Measurements from ENCODE around the gene THSD8.

Gene THSD8

GRCh38 chr19:12777217-12778016 lies 24.5 kb upstream of the THSD8 start (continued):
- TF ChIP-seq SALL2 (tag by site-specific recombination; IDR thresholded peaks at IDR 0.05; ENCODE audit: borderline replicate concordance): no peak
- TF ChIP-seq, protein P1, sequence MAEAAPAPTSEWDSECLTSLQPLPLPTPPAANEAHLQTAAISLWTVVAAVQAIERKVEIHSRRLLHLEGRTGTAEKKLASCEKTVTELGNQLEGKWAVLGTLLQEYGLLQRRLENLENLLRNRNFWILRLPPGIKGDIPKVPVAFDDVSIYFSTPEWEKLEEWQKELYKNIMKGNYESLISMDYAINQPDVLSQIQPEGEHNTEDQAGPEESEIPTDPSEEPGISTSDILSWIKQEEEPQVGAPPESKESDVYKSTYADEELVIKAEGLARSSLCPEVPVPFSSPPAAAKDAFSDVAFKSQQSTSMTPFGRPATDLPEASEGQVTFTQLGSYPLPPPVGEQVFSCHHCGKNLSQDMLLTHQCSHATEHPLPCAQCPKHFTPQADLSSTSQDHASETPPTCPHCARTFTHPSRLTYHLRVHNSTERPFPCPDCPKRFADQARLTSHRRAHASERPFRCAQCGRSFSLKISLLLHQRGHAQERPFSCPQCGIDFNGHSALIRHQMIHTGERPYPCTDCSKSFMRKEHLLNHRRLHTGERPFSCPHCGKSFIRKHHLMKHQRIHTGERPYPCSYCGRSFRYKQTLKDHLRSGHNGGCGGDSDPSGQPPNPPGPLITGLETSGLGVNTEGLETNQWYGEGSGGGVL (tag by site-specific recombination; IDR thresholded peaks at IDR 0.05): peak; percentile 83
- TF ChIP-seq BCL11A (tag by site-specific recombination; IDR thresholded peaks at IDR 0.05; ENCODE audit: low read depth): peak; percentile 26; the same call in 1 of the 2 replicates
- TF ChIP-seq REPIN1 (tag by site-specific recombination; IDR thresholded peaks at IDR 0.05; ENCODE audit: low read depth): no peak
- no peak for TF ChIP-seq YY2 (tag by site-specific recombination; IDR thresholded peaks at IDR 0.05)
- TF ChIP-seq ZNF585B (tag by site-specific recombination; IDR thresholded peaks at IDR 0.05): no peak
- 0 out of 2 replicates have a peak, but pooled peaks have one; percentile 51 for TF ChIP-seq PRDM4 (tag by site-specific recombination; IDR thresholded peaks at IDR 0.05)
- no peak; the same call in 1 of the 2 replicates for TF ChIP-seq ZSCAN23 (tag by site-specific recombination; IDR thresholded peaks at IDR 0.05)
- peak; percentile 81 for TF ChIP-seq ZNF2 (tag by site-specific recombination; IDR thresholded peaks at IDR 0.05)
- TF ChIP-seq GLIS1 (tag by site-specific recombination; IDR thresholded peaks at IDR 0.05): peak; percentile 52; the same call in 1 of the 2 replicates
- TF ChIP-seq HOXD13 (CRISPR knock-in tag; IDR thresholded peaks at IDR 0.05; ENCODE audit: borderline replicate concordance): no peak
- no peak for TF ChIP-seq ZNF639 (tag by site-specific recombination; IDR thresholded peaks at IDR 0.05)
- peak; percentile 60 for TF ChIP-seq GLIS2 (tag by site-specific recombination; IDR thresholded peaks at IDR 0.05)
- peak; percentile 68 for TF ChIP-seq IKZF3 (tag by site-specific recombination; IDR thresholded peaks at IDR 0.05)
- TF ChIP-seq ZNF24 (tag by site-specific recombination; IDR thresholded peaks at IDR 0.05): peak; percentile 36; the same call in 1 of the 2 replicates
- TF ChIP-seq ZBTB8A (tag by site-specific recombination; IDR thresholded peaks at IDR 0.05): peak; percentile 74
- 0 out of 2 replicates have a peak, but pooled peaks have one; percentile 26 for TF ChIP-seq WT1 (tag by site-specific recombination; IDR thresholded peaks at IDR 0.05)
- TF ChIP-seq ZNF660 (tag by site-specific recombination; IDR thresholded peaks at IDR 0.05): peak; percentile 79; the same call in 1 of the 2 replicates
- TF ChIP-seq ZNF335 (tag by site-specific recombination; conservative IDR thresholded peaks at IDR 0.05): peak; percentile 75
- 0 out of 2 replicates have a peak, but pooled peaks have one; percentile 29 for TF ChIP-seq ZFP37 (tag by site-specific recombination; IDR thresholded peaks at IDR 0.05)
- TF ChIP-seq ZNF654 (tag by site-specific recombination; IDR thresholded peaks at IDR 0.05; ENCODE audit: low read depth): peak; percentile 54
- TF ChIP-seq, protein P2, sequence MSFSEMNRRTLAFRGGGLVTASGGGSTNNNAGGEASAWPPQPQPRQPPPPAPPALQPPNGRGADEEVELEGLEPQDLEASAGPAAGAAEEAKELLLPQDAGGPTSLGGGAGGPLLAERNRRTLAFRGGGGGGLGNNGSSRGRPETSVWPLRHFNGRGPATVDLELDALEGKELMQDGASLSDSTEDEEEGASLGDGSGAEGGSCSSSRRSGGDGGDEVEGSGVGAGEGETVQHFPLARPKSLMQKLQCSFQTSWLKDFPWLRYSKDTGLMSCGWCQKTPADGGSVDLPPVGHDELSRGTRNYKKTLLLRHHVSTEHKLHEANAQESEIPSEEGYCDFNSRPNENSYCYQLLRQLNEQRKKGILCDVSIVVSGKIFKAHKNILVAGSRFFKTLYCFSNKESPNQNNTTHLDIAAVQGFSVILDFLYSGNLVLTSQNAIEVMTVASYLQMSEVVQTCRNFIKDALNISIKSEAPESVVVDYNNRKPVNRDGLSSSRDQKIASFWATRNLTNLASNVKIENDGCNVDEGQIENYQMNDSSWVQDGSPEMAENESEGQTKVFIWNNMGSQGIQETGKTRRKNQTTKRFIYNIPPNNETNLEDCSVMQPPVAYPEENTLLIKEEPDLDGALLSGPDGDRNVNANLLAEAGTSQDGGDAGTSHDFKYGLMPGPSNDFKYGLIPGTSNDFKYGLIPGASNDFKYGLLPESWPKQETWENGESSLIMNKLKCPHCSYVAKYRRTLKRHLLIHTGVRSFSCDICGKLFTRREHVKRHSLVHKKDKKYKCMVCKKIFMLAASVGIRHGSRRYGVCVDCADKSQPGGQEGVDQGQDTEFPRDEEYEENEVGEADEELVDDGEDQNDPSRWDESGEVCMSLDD (tag by site-specific recombination; IDR thresholded peaks at IDR 0.05): peak; percentile 54
- TF ChIP-seq ZNF394 (tag by site-specific recombination; IDR thresholded peaks at IDR 0.05; ENCODE audit: borderline replicate concordance): peak; percentile 29; the same call in 1 of the 2 replicates
- TF ChIP-seq ZSCAN30 (tag by site-specific recombination; IDR thresholded peaks at IDR 0.05): peak; percentile 92
- TF ChIP-seq ZNF214 (tag by site-specific recombination; IDR thresholded peaks at IDR 0.05; ENCODE audit: borderline replicate concordance): no peak
- TF ChIP-seq ZBTB17 (tag by site-specific recombination; IDR thresholded peaks at IDR 0.05): peak; percentile 38
- peak; percentile 47; the same call in 1 of the 2 replicates for TF ChIP-seq ZEB2 (tag by site-specific recombination; IDR thresholded peaks at IDR 0.05)
- TF ChIP-seq ZNF175 (tag by site-specific recombination; IDR thresholded peaks at IDR 0.05): no peak
- TF ChIP-seq OVOL3 (tag by site-specific recombination; IDR thresholded peaks at IDR 0.05): no peak
- TF ChIP-seq ZNF341 (tag by site-specific recombination; IDR thresholded peaks at IDR 0.05; ENCODE audit: low read depth): peak; percentile 49
- TF ChIP-seq ZNF707 (tag by site-specific recombination; IDR thresholded peaks at IDR 0.05): no peak
- TF ChIP-seq ZNF324 (tag by site-specific recombination; IDR thresholded peaks at IDR 0.05): peak; percentile 55; the same call in 1 of the 2 replicates
- peak; percentile 29; the same call in 1 of the 2 replicates for TF ChIP-seq ZNF629 (tag by site-specific recombination; IDR thresholded peaks at IDR 0.05)
